IMR-90 (cell line): Measurements from ENCODE around the gene TRIM17.

Experiments used
- CEBPB ChIP-seq: IDR thresholded peaks from 2 replicates; pipeline ENCODE4 v1.6.1; 2012; ENCODE audit warnings: low read depth, low read length, improper control_type of control experiment
- ELK1 ChIP-seq: fragments of 150-350 bp; IDR thresholded peaks from 2 replicates; pipeline ENCODE4 v1.6.1; 2016; ENCODE audit warnings: low read depth, mild to moderate bottlenecking, low read length, moderate library complexity, borderline replicate concordance
- FOS ChIP-seq: fragments of 150-350 bp; IDR thresholded peaks from 2 replicates; pipeline ENCODE4 v1.6.1; 2016; ENCODE audit warnings: low read depth, low read length
- MXI1 ChIP-seq: IDR thresholded peaks from 2 replicates; pipeline ENCODE4 v1.6.1; 2012; ENCODE audit warnings: low read depth, mild to moderate bottlenecking, low read length, moderate library complexity, borderline replicate concordance
- POLR2A ChIP-seq: IDR thresholded peaks from 2 replicates; pipeline ENCODE4 v1.6.1; 2012; ENCODE audit warnings: mild to moderate bottlenecking, low read depth, low read length
- RAD21 ChIP-seq: IDR thresholded peaks from 2 replicates; pipeline ENCODE4 v1.6.1; 2012; ENCODE audit warnings: low read length, improper control_type of control experiment
- RCOR1 ChIP-seq: IDR thresholded peaks from 2 replicates; pipeline ENCODE4 v1.6.1; 2012; ENCODE audit warnings: mild to moderate bottlenecking, low read length, improper control_type of control experiment; ENCODE audit not compliant: insufficient replicate concordance
- RFX5 ChIP-seq: IDR thresholded peaks from 2 replicates; pipeline ENCODE4 v1.8.0; 2012; ENCODE audit warnings: low read depth, mild to moderate bottlenecking, low read length, moderate library complexity
- SMC3 ChIP-seq: fragments of 150-350 bp; IDR thresholded peaks from 2 replicates; pipeline ENCODE4 v1.6.1; 2016; ENCODE audit warnings: low read depth, mild to moderate bottlenecking, antibody characterized with exemption, low read length, moderate library complexity
- USF2 ChIP-seq: fragments of 150-350 bp; IDR thresholded peaks from 2 replicates; pipeline ENCODE4 v1.6.1; 2017; ENCODE audit warnings: mild to moderate bottlenecking, antibody characterized with exemption, low read length, low read depth
- TF ChIP-seq, protein P1 (sequence below): conservative IDR thresholded peaks from 2 replicates; pipeline ENCODE4 v1.5.1; 2012; ENCODE audit warnings: mild to moderate bottlenecking, low read depth, low read length, improper control_type of control experiment

DNA sequence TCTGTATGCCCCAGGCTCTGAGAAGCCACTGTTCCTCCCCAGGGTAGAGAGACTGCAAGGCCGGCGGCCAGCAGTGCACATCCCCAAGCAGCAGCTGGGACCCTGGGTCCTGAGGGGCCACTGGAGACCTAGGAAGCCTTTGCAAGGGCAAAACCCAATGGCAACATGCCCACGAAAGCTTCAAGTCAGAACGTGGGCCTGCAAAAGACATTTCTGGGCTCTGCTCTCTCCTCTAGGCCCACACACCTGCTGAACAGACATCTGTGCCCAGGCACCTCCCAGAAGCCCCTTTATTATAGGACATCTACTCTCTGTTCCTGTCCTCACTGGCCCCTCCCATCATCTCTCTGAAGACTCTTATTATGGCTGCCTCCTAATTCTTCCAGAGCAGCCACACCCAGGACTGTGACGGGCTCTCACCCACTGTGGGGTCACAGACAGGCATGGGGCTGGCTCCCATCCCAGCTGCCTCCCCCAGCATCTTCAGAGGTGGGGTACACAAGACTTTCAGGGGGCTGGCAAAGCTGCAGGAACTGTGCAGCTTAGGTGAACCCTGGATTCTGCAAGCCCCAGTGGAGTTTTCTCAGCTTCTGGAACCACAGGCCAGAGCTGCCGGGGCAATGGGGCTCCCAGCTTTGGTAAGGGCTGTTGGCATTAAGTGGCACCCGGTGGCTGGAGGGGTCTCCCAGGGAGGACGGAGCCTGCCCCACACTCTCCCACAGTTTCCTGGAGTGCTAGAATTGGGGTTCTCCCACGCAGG is 22.7 kb downstream of the TRIM17 start:
- no peak for TF ChIP-seq FOS
- TF ChIP-seq, protein P1, sequence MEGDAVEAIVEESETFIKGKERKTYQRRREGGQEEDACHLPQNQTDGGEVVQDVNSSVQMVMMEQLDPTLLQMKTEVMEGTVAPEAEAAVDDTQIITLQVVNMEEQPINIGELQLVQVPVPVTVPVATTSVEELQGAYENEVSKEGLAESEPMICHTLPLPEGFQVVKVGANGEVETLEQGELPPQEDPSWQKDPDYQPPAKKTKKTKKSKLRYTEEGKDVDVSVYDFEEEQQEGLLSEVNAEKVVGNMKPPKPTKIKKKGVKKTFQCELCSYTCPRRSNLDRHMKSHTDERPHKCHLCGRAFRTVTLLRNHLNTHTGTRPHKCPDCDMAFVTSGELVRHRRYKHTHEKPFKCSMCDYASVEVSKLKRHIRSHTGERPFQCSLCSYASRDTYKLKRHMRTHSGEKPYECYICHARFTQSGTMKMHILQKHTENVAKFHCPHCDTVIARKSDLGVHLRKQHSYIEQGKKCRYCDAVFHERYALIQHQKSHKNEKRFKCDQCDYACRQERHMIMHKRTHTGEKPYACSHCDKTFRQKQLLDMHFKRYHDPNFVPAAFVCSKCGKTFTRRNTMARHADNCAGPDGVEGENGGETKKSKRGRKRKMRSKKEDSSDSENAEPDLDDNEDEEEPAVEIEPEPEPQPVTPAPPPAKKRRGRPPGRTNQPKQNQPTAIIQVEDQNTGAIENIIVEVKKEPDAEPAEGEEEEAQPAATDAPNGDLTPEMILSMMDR: no peak
- no peak for TF ChIP-seq ELK1
- no peak for TF ChIP-seq RCOR1
- no peak for TF ChIP-seq POLR2A
- TF ChIP-seq SMC3: no peak
- TF ChIP-seq CEBPB: no peak
- no peak for TF ChIP-seq RAD21
- no peak for TF ChIP-seq RFX5
- no peak for TF ChIP-seq MXI1
- TF ChIP-seq USF2: no peak
